Astrocyte (in vitro differentiated cells and primary cell): ENCODE results near the gene CDKN2B. TPM values are rescaled to one million over a fixed set of nuclear protein-coding genes. Genes with fewer than 3 reads are reported as not detected.

Source experiments
- DNase-seq: peaks from one replicate; pipeline ENCODE4 v3.0.0-alpha.2; 2010; ENCODE audit warnings: low read depth
- FAIRE-seq: peaks from 2 replicates; lab custom pipeline; 2011; peaks lifted over from hg19 to GRCh38; lab: Jason Lieb, UNC
- H2AFZ ChIP-seq: 2 replicates; pipeline ENCODE4 v1.6.0; 2012; ENCODE audit warnings: low read depth, low read length, inconsistent platforms
- H3K27ac ChIP-seq: 2 replicates; pipeline ENCODE4 v1.5.1; 2011; ENCODE audit warnings: low read depth, low read length, inconsistent platforms
- H3K27me3 ChIP-seq: 2 replicates; pipeline ENCODE4 v1.6.0; 2011; ENCODE audit warnings: low read length, inconsistent platforms; ENCODE audit not compliant: insufficient read depth
- H3K36me3 ChIP-seq: 2 replicates; pipeline ENCODE4 v1.5.1; 2011; ENCODE audit warnings: low read length, inconsistent platforms; ENCODE audit not compliant: insufficient read depth
- H3K4me1 ChIP-seq: 2 replicates; pipeline ENCODE4 v1.5.1; 2011; ENCODE audit warnings: low read length, inconsistent platforms; ENCODE audit not compliant: insufficient read depth
- H3K4me2 ChIP-seq: 2 replicates; pipeline ENCODE4 v1.6.0; 2012; ENCODE audit warnings: low read length, inconsistent platforms
- H3K4me3 ChIP-seq: 2 replicates; pipeline ENCODE4 v1.5.1; 2011; ENCODE audit warnings: low read depth, mild to moderate bottlenecking, low read length, inconsistent platforms; ENCODE audit not compliant: insufficient read depth
- H3K79me2 ChIP-seq: 2 replicates; pipeline ENCODE4 v1.6.0; 2012; ENCODE audit warnings: mild to moderate bottlenecking, low read length, inconsistent platforms; ENCODE audit not compliant: insufficient read depth
- H3K9ac ChIP-seq: 2 replicates; pipeline ENCODE4 v1.6.0; 2012; ENCODE audit warnings: mild to moderate bottlenecking, low read length, inconsistent platforms
- H3K9me3 ChIP-seq: 2 replicates; pipeline ENCODE4 v1.5.1; 2012; ENCODE audit warnings: low read depth, mild to moderate bottlenecking, low read length, inconsistent platforms; ENCODE audit not compliant: insufficient read depth
- H4K20me1 ChIP-seq: 2 replicates; pipeline ENCODE4 v1.6.0; 2012; ENCODE audit warnings: low read length, inconsistent platforms; ENCODE audit not compliant: insufficient read depth
- H3K27ac Mint-ChIP-seq: one replicate; pipeline ENCODE4 v1.8.0; 2021; ENCODE audit warnings: mild to moderate bottlenecking, mixed read lengths; ENCODE audit not compliant: unreplicated experiment
- H3K27me3 Mint-ChIP-seq: one replicate; pipeline ENCODE4 v1.8.0; 2021; ENCODE audit warnings: low read depth, mixed read lengths; ENCODE audit not compliant: unreplicated experiment
- H3K36me3 Mint-ChIP-seq: one replicate; pipeline ENCODE4 v1.8.0; 2021; ENCODE audit warnings: low read depth, mixed read lengths; ENCODE audit not compliant: unreplicated experiment
- H3K4me1 Mint-ChIP-seq: one replicate; pipeline ENCODE4 v1.8.0; 2021; ENCODE audit warnings: low read depth, mixed read lengths; ENCODE audit not compliant: unreplicated experiment
- H3K4me3 Mint-ChIP-seq: one replicate; pipeline ENCODE4 v1.8.0; 2021; ENCODE audit warnings: mild to moderate bottlenecking, moderate library complexity, mixed read lengths; ENCODE audit not compliant: unreplicated experiment
- H3K9me3 Mint-ChIP-seq: one replicate; pipeline ENCODE4 v1.8.0; 2021; ENCODE audit warnings: mild to moderate bottlenecking, mixed read lengths; ENCODE audit not compliant: unreplicated experiment
- EZH2 ChIP-seq: IDR thresholded peaks from 2 replicates; pipeline ENCODE4 v1.6.1; 2012; ENCODE audit warnings: mild to moderate bottlenecking, low read length, inconsistent platforms; ENCODE audit not compliant: insufficient read depth
- total RNA-seq: library from RNA; stranded (reverse); gene quantifications from 2 replicates; pipeline ENCODE4 v1.2.1, GENCODE V29; 2021
- TF ChIP-seq, protein P1 (sequence below): IDR thresholded peaks from 2 replicates; pipeline ENCODE4 v1.5.1; 2011; ENCODE audit warnings: low read depth, mild to moderate bottlenecking, inconsistent platforms, low read length, moderate library complexity; ENCODE audit not compliant: insufficient read depth

CDKN2B gene
- total RNA-seq, 1 donor from 2014 or later, result 306 TPM

DNA sequence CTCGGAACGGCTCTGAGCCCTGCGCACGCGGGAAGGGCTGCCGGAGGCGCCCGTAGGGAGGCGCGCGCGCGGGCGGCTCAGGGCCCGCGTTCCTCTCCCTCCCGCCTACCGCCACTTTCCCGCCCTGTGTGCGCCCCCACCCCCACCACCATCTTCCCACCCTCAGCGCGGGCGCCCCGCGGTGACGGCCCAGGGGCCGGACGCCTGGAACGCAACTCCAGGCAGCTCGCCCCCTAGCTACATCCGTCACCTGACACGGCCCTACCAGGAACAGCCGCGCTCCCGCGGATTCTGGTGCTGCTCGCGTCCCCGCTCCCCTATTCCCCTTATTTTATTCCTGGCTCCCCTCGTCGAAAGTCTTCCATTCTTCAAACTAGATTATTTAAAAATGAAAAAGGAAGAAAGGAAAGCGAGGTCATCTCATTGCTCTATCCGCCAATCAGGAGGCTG lies 14.5 kb downstream of the CDKN2B start, which contains the start of gene CDKN2B-AS1:
CDKN2B-AS1 (plus strand) TSS at position 236 of the 450 bp plus-strand sequence.
- Histone ChIP-seq H3K27me3 (no peaks in the 10 kb centered on the region), H3K9me3 (peaks cover 2% of the 10 kb centered on the region), H2AFZ (peak within 1 kb of the TSS; percentile 82), H4K20me1 (peaks cover 1% of the 10 kb centered on the region), H3K4me1 (peaks cover 31% of the 10 kb centered on the region), H3K9ac (peak within 1 kb of the TSS; percentile 98), H3K79me2 (peaks cover 92% of the 10 kb centered on the region), H3K4me3 (peak within 1 kb of the TSS; percentile 90), H3K36me3 (no peaks in the 10 kb centered on the region), H3K4me2 (peak within 1 kb of the TSS; percentile 98), H3K27ac (peak within 1 kb of the TSS; percentile 93)
- FAIRE-seq (no peak), DNase-seq (peak; percentile 75)
- Mint-ChIP-seq H3K27ac (peak within 1 kb of the TSS; percentile 92), H3K27me3 (peaks cover 23% of the 10 kb centered on the region), H3K4me1 (peaks cover 17% of the 10 kb centered on the region), H3K9me3 (peaks cover 3% of the 10 kb centered on the region), H3K36me3 (peaks cover 8% of the 10 kb centered on the region), H3K4me3 (peak within 1 kb of the TSS; percentile 98)
- TF ChIP-seq EZH2, result no peak
- TF ChIP-seq, protein P1, sequence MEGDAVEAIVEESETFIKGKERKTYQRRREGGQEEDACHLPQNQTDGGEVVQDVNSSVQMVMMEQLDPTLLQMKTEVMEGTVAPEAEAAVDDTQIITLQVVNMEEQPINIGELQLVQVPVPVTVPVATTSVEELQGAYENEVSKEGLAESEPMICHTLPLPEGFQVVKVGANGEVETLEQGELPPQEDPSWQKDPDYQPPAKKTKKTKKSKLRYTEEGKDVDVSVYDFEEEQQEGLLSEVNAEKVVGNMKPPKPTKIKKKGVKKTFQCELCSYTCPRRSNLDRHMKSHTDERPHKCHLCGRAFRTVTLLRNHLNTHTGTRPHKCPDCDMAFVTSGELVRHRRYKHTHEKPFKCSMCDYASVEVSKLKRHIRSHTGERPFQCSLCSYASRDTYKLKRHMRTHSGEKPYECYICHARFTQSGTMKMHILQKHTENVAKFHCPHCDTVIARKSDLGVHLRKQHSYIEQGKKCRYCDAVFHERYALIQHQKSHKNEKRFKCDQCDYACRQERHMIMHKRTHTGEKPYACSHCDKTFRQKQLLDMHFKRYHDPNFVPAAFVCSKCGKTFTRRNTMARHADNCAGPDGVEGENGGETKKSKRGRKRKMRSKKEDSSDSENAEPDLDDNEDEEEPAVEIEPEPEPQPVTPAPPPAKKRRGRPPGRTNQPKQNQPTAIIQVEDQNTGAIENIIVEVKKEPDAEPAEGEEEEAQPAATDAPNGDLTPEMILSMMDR, result no peak

DNA sequence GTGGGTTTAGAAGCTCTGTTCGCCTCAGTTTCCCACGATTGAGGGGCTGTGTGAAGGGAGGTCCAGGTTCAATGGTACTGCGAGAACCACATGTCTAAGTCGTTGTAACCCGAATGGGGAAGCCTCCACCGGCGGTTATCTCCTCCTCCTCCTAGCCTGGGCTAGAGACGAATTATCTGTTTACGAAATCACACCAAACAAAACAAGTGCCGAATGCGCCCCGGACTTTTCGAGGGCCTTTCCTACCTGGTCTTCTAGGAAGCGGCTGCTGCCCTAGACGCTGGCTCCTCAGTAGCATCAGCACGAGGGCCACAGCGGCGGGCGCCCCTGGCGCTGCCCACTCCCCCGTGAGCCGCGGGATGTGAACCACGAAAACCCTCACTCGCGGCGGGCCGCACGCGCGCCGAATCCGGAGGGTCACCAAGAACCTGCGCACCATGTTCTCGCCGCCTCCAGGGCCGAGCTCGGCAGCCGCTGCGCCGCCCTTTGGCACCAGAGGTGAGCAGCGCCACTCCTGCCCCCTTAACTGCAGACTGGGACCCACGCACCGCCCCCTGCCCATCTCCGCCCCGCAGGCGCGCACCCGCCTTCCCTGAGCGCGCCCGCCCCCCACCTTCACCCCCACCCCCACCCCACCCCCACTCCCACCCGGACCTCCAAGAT lies 15.1 kb downstream of the CDKN2B start, which contains the start of gene CDKN2A:
CDKN2A (minus strand) TSS at position 500 of the 663 bp plus-strand sequence.
- Mint-ChIP-seq H3K4me3 (peak within 1 kb of the TSS; percentile 98), H3K27ac (peak within 1 kb of the TSS; percentile 92), H3K36me3 (peaks cover 13% of the 10 kb centered on the region), H3K9me3 (peaks cover 7% of the 10 kb centered on the region), H3K4me1 (peaks cover 17% of the 10 kb centered on the region), H3K27me3 (peaks cover 28% of the 10 kb centered on the region)
- TF ChIP-seq EZH2, result no peak
- TF ChIP-seq, protein P1, result no peak
- H3K36me3 ChIP-seq, result no peaks in the 10 kb centered on the region
- peaks cover 4% of the 10 kb centered on the region for H3K9me3 ChIP-seq
- peak within 1 kb of the TSS; percentile 98 for H3K4me2 ChIP-seq
- H3K79me2 ChIP-seq, result peaks cover 92% of the 10 kb centered on the region
- H4K20me1 ChIP-seq, result no peaks in the 10 kb centered on the region
- H3K4me1 ChIP-seq, result peaks cover 34% of the 10 kb centered on the region
- peak within 1 kb of the TSS; percentile 93 for H3K27ac ChIP-seq
- FAIRE-seq (no peak), DNase-seq (no peak)
- peak within 1 kb of the TSS; percentile 90 for H3K4me3 ChIP-seq
- H2AFZ ChIP-seq, result peak within 1 kb of the TSS; percentile 82
- no peaks in the 10 kb centered on the region for H3K27me3 ChIP-seq
- H3K9ac ChIP-seq, result peak within 1 kb of the TSS; percentile 98

DNA sequence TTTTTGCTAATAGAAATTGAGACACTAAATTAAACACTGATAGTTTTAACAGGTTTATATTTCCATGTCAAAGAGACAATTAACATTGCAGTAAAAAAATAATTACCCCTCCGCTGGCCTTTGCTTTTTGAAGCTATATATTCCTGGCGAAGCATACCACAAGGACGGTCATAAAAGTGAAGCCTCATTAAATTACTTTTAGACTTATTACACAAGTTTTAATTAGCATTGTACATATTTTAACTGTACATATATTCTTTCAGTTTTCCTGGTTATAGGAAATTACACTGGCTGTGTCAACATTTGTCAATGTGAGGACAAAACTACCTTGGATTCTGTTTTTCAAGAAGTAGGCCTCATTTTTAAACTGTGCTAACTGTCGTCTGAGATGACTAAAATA lies 16.1 kb downstream of the CDKN2B start:
- no peaks in the 10 kb centered on the region for H4K20me1 ChIP-seq
- no peaks in the 10 kb centered on the region for H3K27me3 ChIP-seq
- Mint-ChIP-seq H3K27me3 (peaks cover 37% of the 10 kb centered on the region), H3K27ac (peak overlapping the region; percentile 53), H3K9me3 (peaks cover 7% of the 10 kb centered on the region), H3K4me3 (peak overlapping the region; percentile 91), H3K4me1 (peaks cover 17% of the 10 kb centered on the region), H3K36me3 (peaks cover 16% of the 10 kb centered on the region)
- FAIRE-seq, result no peak
- peak overlapping the region; percentile 98 for H3K9ac ChIP-seq
- peak overlapping the region; percentile 85 for H3K4me3 ChIP-seq
- H2AFZ ChIP-seq, result peak overlapping the region; percentile 64
- peak overlapping the region; percentile 86 for H3K27ac ChIP-seq
- peaks cover 94% of the 10 kb centered on the region for H3K79me2 ChIP-seq
- peaks cover 4% of the 10 kb centered on the region for H3K9me3 ChIP-seq
- no peaks in the 10 kb centered on the region for H3K36me3 ChIP-seq
- H3K4me1 ChIP-seq, result peaks cover 31% of the 10 kb centered on the region
- peak overlapping the region; percentile 98 for H3K4me2 ChIP-seq
- DNase-seq, result no peak
- no peak for TF ChIP-seq EZH2
- TF ChIP-seq, protein P1, result no peak
